ENCODE measurements around the gene GNAI1. TPM values are rescaled to one million over a fixed set of nuclear protein-coding genes. Genes with fewer than 3 reads are reported as not detected.

Gene GNAI1
- total RNA-seq, 1 experiment from 2014 or later, result 20.5 TPM

- Mint-ChIP-seq H3K4me3 (ENCODE audit: low read depth, unreplicated experiment) (no peak overlapping the region), H3K9me3 (ENCODE audit: low read depth, unreplicated experiment) (no peaks in the 10 kb centered on the region), H3K27ac (ENCODE audit: unreplicated experiment) (no peak overlapping the region), H3K27me3 (ENCODE audit: unreplicated experiment) (no peaks in the 10 kb centered on the region), H3K36me3 (ENCODE audit: insufficient read depth, unreplicated experiment) (no peaks in the 10 kb centered on the region), H3K4me1 (ENCODE audit: low read depth, unreplicated experiment) (peaks cover 7% of the 10 kb centered on the region)
- TF ChIP-seq CTCF (IDR thresholded peaks at IDR 0.05; ENCODE audit: unreplicated experiment), result no peak
- no peak for DNase-seq
- CTCF ChIA-PET, result no interaction called here
- intact Hi-C loops (cut with micrococcal nuclease; ENCODE audit: unreplicated experiment), result no loop called here
- no TSS peak for BruUV-seq (replicated peaks)
Observed at GRCh38 chr7:80210400-80210799, 75.8 kb downstream of the GNAI1 start.

GRCh38 chr7:80213814-80214213 is 79.2 kb downstream of the GNAI1 start:
- Mint-ChIP-seq H3K4me3 (ENCODE audit: low read depth, unreplicated experiment) (no peak overlapping the region), H3K27ac (ENCODE audit: unreplicated experiment) (no peak overlapping the region), H3K9me3 (ENCODE audit: low read depth, unreplicated experiment) (no peaks in the 10 kb centered on the region), H3K4me1 (ENCODE audit: low read depth, unreplicated experiment) (peaks cover 2% of the 10 kb centered on the region), H3K36me3 (ENCODE audit: insufficient read depth, unreplicated experiment) (no peaks in the 10 kb centered on the region), H3K27me3 (ENCODE audit: unreplicated experiment) (no peaks in the 10 kb centered on the region)
- intact Hi-C loops (cut with micrococcal nuclease; ENCODE audit: unreplicated experiment), result no loop called here
- CTCF ChIA-PET, result no interaction called here
- no TSS peak for BruUV-seq (replicated peaks)
- DNase-seq, result no peak
- TF ChIP-seq CTCF (IDR thresholded peaks at IDR 0.05; ENCODE audit: unreplicated experiment), result no peak

GRCh38 chr7:80215734-80216133 is 81.1 kb downstream of the GNAI1 start:
- Mint-ChIP-seq H3K36me3 (ENCODE audit: insufficient read depth, unreplicated experiment) (no peaks in the 10 kb centered on the region), H3K27ac (ENCODE audit: unreplicated experiment) (no peak overlapping the region), H3K27me3 (ENCODE audit: unreplicated experiment) (no peaks in the 10 kb centered on the region), H3K4me1 (ENCODE audit: low read depth, unreplicated experiment) (peaks cover 10% of the 10 kb centered on the region), H3K9me3 (ENCODE audit: low read depth, unreplicated experiment) (no peaks in the 10 kb centered on the region), H3K4me3 (ENCODE audit: low read depth, unreplicated experiment) (no peak overlapping the region)
- BruUV-seq (replicated peaks), result no TSS peak
- no peak for TF ChIP-seq CTCF (IDR thresholded peaks at IDR 0.05; ENCODE audit: unreplicated experiment)
- no peak for DNase-seq
- CTCF ChIA-PET, result no interaction called here
- intact Hi-C loops (cut with micrococcal nuclease; ENCODE audit: unreplicated experiment), result loop anchor here (5.0 kb wide), 1 partner anchor 177 kb away; no protein-coding TSS in a partner anchor

GRCh38 chr7:80216996-80217842 is 82.6 kb downstream of the GNAI1 start:
- no peak overlapping the region for H3K4me3 Mint-ChIP-seq (ENCODE audit: low read depth, unreplicated experiment)
- H3K9me3 Mint-ChIP-seq (ENCODE audit: low read depth, unreplicated experiment), result no peaks in the 10 kb centered on the region
- no TSS peak for BruUV-seq (replicated peaks)
- H3K27ac Mint-ChIP-seq (ENCODE audit: unreplicated experiment), result no peak overlapping the region
- H3K4me1 Mint-ChIP-seq (ENCODE audit: low read depth, unreplicated experiment), result peaks cover 10% of the 10 kb centered on the region
- H3K36me3 Mint-ChIP-seq (ENCODE audit: insufficient read depth, unreplicated experiment), result no peaks in the 10 kb centered on the region
- intact Hi-C loops (cut with micrococcal nuclease; ENCODE audit: unreplicated experiment), result loop anchor here (5.0 kb wide), 1 partner anchor 175 kb away; no protein-coding TSS in a partner anchor
- H3K27me3 Mint-ChIP-seq (ENCODE audit: unreplicated experiment), result no peaks in the 10 kb centered on the region
- DNase-seq, result no peak
- CTCF ChIA-PET, result no interaction called here
- no peak for TF ChIP-seq CTCF (IDR thresholded peaks at IDR 0.05; ENCODE audit: unreplicated experiment)
